ENCODE measurements around the gene BAIAP2.

Gene BAIAP2

GRCh38 chr17:81050645-81051625 lies 16.0 kb downstream of the BAIAP2 start:
- in situ Hi-C loops (cut with MboI; ENCODE audit: low sequenced_read_pairs): no loop called here

- in situ Hi-C loops (cut with MboI; ENCODE audit: low sequenced_read_pairs): no loop called here
Observed at GRCh38 chr17:81052199-81052997, 17.4 kb downstream of the BAIAP2 start.

- in situ Hi-C loops (cut with MboI; ENCODE audit: low sequenced_read_pairs): no loop called here
Observed at GRCh38 chr17:81053041-81053970, 18.4 kb downstream of the BAIAP2 start.

- in situ Hi-C loops (cut with MboI; ENCODE audit: low sequenced_read_pairs): no loop called here
Observed at GRCh38 chr17:81054308-81054707, 19.4 kb downstream of the BAIAP2 start.

DNA sequence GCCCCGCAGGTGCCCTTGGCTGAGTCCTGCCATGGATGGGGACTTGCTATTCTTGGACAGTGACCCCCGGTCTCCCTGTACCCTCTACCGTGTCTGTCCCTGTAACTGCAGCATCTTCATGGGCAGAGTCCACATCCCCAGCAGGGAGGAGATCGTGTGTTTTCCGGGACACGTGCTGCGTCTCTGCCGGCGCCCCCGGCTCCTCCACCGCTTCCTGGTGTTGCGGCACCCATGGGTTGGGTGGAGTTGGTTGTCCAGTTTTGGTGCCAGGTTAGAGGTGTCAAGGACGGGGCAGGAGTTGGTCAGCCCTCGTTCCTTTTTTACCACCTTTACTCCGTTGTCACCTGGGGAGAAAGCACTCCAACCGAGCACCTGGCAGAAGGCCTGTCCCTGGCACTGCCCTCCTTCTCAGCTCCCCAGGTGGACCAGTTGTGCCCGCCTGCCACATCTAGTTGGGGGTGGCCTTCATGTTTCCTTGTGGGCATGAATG lies 20.0 kb downstream of the BAIAP2 start:
- in situ Hi-C loops (cut with MboI; ENCODE audit: low sequenced_read_pairs): no loop called here

DNA sequence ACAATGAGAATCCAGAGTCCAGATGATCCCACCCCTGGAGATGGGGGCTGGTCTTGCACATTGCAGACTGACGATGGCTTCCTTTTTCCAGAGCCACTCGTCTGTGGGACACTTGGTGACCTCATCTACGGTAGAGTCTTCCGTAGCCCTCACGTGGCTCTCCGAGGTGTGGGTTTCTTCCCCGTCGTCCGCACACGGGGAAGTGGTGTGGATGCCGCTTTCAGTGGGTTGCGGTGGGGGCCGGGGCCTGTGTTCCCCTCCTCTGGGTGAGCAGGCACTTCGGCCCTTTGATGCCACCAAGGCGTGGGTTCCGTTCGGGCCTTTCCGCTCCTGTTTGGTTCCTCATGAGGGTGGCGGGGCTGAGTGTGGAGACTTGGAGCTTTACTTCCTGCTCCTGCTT lies 21.4 kb downstream of the BAIAP2 start:
- in situ Hi-C loops (cut with MboI; ENCODE audit: low sequenced_read_pairs): no loop called here

- in situ Hi-C loops (cut with MboI; ENCODE audit: low sequenced_read_pairs): no loop called here
Observed at GRCh38 chr17:81057079-81057730, 22.3 kb downstream of the BAIAP2 start.

DNA sequence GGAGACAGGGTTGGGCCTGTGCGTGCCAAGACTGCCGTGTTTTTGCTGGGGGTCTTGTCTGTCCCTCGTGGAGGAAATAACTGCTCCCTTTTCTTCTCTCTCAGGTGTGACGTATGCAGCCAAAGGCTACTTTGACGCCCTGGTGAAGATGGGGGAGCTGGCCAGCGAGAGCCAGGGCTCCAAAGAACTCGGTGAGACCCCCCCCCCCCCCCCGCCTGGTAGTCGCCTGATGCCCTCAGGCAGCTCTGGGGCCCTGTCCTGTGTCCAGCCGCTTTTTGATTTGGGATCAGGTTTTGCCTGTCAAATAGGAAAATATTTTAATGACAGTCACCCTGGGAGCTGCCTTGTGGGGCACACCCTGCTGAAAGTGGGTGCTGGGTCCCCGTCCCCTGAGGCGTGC lies 22.8 kb downstream of the BAIAP2 start:
- in situ Hi-C loops (cut with MboI; ENCODE audit: low sequenced_read_pairs): no loop called here

- in situ Hi-C loops (cut with MboI; ENCODE audit: low sequenced_read_pairs): no loop called here
Observed at GRCh38 chr17:81058263-81058871, 23.4 kb downstream of the BAIAP2 start.

DNA sequence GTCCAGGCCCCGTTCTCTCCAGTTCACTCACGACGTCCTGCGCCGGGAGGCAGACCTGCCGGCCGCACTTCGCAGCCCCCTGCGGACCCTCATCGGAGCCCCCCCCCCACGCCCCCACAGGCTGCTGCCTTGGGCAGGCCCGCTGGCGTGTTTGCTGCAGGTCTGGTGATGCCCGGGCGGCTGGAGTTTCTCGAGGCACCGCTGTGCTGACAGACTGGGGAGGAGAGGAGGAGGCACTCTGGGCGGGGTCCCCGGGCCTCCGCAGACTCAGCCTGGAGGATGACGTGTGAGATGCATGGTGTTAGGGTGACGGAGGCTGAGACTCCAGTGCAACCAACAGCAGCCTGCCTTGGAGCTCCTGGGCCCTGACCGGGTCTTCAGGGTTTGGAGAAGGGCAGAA lies 24.1 kb downstream of the BAIAP2 start:
- in situ Hi-C loops (cut with MboI; ENCODE audit: low sequenced_read_pairs): no loop called here

DNA sequence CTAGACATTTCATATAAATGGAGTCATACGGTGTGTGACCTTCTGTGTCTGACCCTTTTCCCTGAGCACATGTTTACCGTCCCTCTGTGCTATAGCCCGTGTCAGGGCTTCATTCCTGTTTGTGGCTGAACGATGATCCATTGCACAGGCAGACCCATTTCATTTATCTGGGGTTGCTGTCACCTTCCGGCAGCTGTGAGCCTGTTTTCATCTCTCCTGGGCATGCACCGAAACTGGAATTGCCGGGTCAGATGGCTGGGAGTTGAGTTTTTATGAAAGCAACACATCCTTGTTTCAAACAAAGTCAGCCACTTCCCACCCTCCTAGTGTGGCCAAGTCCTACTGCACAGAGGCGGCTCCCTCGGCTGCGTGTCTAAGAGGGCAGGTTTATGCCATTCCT lies 25.5 kb downstream of the BAIAP2 start:
- in situ Hi-C loops (cut with MboI; ENCODE audit: low sequenced_read_pairs): no loop called here

- in situ Hi-C loops (cut with MboI; ENCODE audit: low sequenced_read_pairs): no loop called here
Observed at GRCh38 chr17:81061027-81061735, 26.2 kb downstream of the BAIAP2 start.

DNA sequence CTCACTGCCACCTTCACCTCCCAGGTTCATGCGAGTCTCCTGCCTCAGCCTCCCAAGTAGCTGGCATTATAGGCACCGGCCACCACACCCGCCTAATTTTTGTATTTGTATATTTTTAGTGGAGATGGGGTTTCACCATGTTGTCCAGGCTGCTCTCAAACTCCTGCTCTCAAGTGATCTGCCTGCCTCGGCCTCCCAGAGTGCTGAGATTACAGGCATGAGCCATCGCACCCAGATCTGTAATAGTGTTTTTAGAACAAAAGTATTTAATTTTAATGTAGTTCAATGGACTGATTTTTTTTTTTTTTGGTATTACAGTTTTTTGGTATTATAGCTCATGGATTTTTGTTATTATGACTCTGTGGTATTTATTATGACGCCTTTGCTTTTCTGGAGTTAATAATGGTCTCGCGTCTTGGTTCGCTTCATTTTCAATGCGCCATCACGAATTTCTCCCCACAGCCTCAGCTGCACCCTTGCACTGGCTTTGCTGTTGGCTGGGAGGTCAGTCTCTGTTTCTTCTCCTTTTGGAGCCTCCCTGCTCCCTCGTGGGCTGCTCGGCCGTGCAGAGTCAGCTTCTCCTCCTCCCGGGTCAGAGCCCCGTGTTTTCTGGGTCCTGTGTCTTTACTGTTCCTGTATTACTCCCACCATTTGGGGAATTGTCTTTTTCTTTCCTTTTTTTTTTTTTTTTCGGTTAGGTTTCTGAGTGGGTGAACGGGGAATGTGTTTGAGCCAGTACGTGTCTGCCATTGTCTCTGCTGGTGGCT lies 27.2 kb downstream of the BAIAP2 start:
- in situ Hi-C loops (cut with MboI; ENCODE audit: low sequenced_read_pairs): no loop called here

GRCh38 chr17:81063106-81064093 lies 28.4 kb downstream of the BAIAP2 start:
- in situ Hi-C loops (cut with MboI; ENCODE audit: low sequenced_read_pairs): no loop called here

DNA sequence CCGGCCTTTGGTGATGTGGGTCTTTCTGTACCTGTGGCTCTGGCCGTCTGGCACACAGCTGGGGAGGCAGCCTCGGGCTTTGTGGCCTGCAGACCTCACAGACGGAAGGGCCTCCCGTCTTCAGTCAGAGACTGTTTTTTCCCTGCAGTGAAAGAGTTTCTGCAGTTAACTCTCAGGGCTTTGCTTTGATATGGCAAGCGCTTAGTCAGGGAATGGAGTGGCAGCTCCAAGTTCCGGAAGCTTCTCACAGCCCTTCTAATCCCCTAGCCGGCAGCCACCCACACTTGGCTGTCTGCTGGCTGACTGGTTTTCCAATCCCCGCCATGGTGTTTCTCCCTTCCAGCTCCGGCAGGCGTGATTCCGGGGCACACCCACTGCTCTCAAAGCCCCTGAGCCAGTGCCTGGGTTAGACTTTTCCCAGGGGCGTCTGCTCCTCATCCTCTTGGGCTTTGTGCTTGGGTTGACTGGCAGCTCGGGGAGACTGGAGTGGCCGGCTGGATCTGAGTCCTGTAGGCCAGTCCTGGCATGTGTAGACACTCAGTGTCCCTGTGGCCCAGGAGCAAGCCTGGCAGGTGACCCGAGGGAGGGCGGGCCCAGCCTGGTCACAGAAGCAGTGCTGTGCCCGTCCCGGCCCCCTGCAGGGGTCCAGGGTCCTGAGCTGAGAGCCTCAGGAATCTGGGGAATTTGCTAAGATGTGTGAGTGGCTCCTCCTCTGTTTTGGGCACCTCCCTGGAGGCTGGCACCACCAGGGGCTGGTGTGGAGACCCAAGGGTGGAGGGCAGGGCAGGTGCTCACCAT lies 29.9 kb downstream of the BAIAP2 start:
- in situ Hi-C loops (cut with MboI; ENCODE audit: low sequenced_read_pairs): no loop called here

DNA sequence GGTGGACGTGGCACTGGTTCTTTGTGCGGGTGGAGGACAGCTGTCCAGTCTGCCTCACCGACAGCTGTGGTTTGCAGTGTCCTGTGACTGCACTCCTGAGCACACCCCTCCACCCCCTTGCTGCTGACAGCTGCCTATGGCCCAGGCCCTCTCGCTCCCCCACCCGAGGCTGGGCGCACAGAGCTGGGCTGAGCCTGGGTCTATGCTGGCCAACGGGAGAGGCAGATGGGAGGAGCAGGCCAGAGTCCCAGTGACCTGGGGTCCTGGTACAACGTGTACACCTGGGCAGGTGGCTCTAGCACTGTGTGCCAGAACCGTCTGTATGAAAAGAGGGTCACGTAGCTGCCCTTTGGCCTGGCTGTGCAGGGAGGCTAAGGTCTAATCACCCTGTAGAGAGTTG lies 30.5 kb downstream of the BAIAP2 start:
- in situ Hi-C loops (cut with MboI; ENCODE audit: low sequenced_read_pairs): no loop called here
